ENCODE data around the gene CDS1. TPM values are rescaled to one million over a fixed set of nuclear protein-coding genes. Genes with fewer than 3 reads are reported as not detected.

The CDS1 gene
- total RNA-seq, 2 experiments from 2014 or later, result not detected

- H3K9me3 ChIP-seq (ENCODE audit: low read length), result no peaks in the 10 kb centered on the region
- H3K9me2 ChIP-seq (ENCODE audit: insufficient read depth, low read length), result no peaks in the 10 kb centered on the region
- no peak overlapping the region for H3K4me3 ChIP-seq (ENCODE audit: low read depth, low read length, poor library complexity, severe bottlenecking)
- no peak overlapping the region for H2AFZ ChIP-seq (ENCODE audit: low read length)
- ChIA-PET POLR2A (interaction anchor here (0.7 kb wide), 1 partner anchor 9 kb away, joined by 3 read pairs; no protein-coding TSS in a partner anchor), CTCF (ENCODE audit: unreplicated experiment) (no interaction called here)
- H3K27ac ChIP-seq (ENCODE audit: low read depth, low read length, poor library complexity, severe bottlenecking), result no peak overlapping the region
- no peaks in the 10 kb centered on the region for H3K79me2 ChIP-seq (ENCODE audit: insufficient read depth, low read depth, low read length)
- no peaks in the 10 kb centered on the region for H4K20me1 ChIP-seq (ENCODE audit: insufficient read depth, low read length)
- H3K4me2 ChIP-seq (ENCODE audit: low read length), result no peak overlapping the region
- no peaks in the 10 kb centered on the region for H3K4me1 ChIP-seq (ENCODE audit: insufficient read depth, low read length, poor library complexity, severe bottlenecking)
- no peaks in the 10 kb centered on the region for H3K36me3 ChIP-seq (ENCODE audit: insufficient read depth, low read length)
- intact Hi-C loops (cut with micrococcal nuclease; ENCODE audit: unreplicated experiment), result no loop called here
- TF ChIP-seq EZH2phosphoT487 (IDR thresholded peaks at IDR 0.05; ENCODE audit: borderline replicate concordance, low read depth, low read length) (no peak), CTCF (conservative IDR thresholded peaks at IDR 0.05; ENCODE audit: low read length) (no peak)
- no peak for DNase-seq (ENCODE audit: low spot score)
- BruUV-seq (replicated peaks), result no TSS peak
Measured at GRCh38 chr4:84673475-84674240, 90.7 kb downstream of the CDS1 start.

- H4K20me1 ChIP-seq (ENCODE audit: insufficient read depth, low read length), result no peaks in the 10 kb centered on the region
- no peak overlapping the region for H3K4me2 ChIP-seq (ENCODE audit: low read length)
- no TSS peak for BruUV-seq (replicated peaks)
- no peak for DNase-seq (ENCODE audit: low spot score)
- ChIA-PET POLR2A (interaction anchor here (0.6 kb wide), 1 partner anchor 10 kb away, joined by 3 read pairs; no protein-coding TSS in a partner anchor), CTCF (ENCODE audit: unreplicated experiment) (no interaction called here)
- no peaks in the 10 kb centered on the region for H3K36me3 ChIP-seq (ENCODE audit: insufficient read depth, low read length)
- H3K79me2 ChIP-seq (ENCODE audit: insufficient read depth, low read depth, low read length), result no peaks in the 10 kb centered on the region
- intact Hi-C loops (cut with micrococcal nuclease; ENCODE audit: unreplicated experiment), result no loop called here
- H3K9me2 ChIP-seq (ENCODE audit: insufficient read depth, low read length), result no peaks in the 10 kb centered on the region
- no peak overlapping the region for H3K4me3 ChIP-seq (ENCODE audit: low read depth, low read length, poor library complexity, severe bottlenecking)
- no peak overlapping the region for H3K27ac ChIP-seq (ENCODE audit: low read depth, low read length, poor library complexity, severe bottlenecking)
- no peaks in the 10 kb centered on the region for H3K9me3 ChIP-seq (ENCODE audit: low read length)
- TF ChIP-seq EZH2phosphoT487 (IDR thresholded peaks at IDR 0.05; ENCODE audit: borderline replicate concordance, low read depth, low read length), result no peak
- no peak for TF ChIP-seq CTCF (conservative IDR thresholded peaks at IDR 0.05; ENCODE audit: low read length)
- H2AFZ ChIP-seq (ENCODE audit: low read length), result no peak overlapping the region
- H3K4me1 ChIP-seq (ENCODE audit: insufficient read depth, low read length, poor library complexity, severe bottlenecking), result no peaks in the 10 kb centered on the region
Measured at GRCh38 chr4:84677093-84677492, 94.2 kb downstream of the CDS1 start.

GRCh38 chr4:84677995-84678394 lies 95.1 kb downstream of the CDS1 start:
- Histone ChIP-seq H3K27ac (ENCODE audit: low read depth, low read length, poor library complexity, severe bottlenecking) (no peak overlapping the region), H3K9me3 (ENCODE audit: low read length) (no peaks in the 10 kb centered on the region), H3K4me1 (ENCODE audit: insufficient read depth, low read length, poor library complexity, severe bottlenecking) (no peaks in the 10 kb centered on the region), H2AFZ (ENCODE audit: low read length) (no peak overlapping the region), H3K4me3 (ENCODE audit: low read depth, low read length, poor library complexity, severe bottlenecking) (no peak overlapping the region), H3K4me2 (ENCODE audit: low read length) (no peak overlapping the region), H4K20me1 (ENCODE audit: insufficient read depth, low read length) (no peaks in the 10 kb centered on the region), H3K36me3 (ENCODE audit: insufficient read depth, low read length) (no peaks in the 10 kb centered on the region), H3K79me2 (ENCODE audit: insufficient read depth, low read depth, low read length) (no peaks in the 10 kb centered on the region), H3K9me2 (ENCODE audit: insufficient read depth, low read length) (no peaks in the 10 kb centered on the region)
- CTCF ChIA-PET (ENCODE audit: unreplicated experiment), result interaction anchor here (0.7 kb wide), 1 partner anchor 45 kb away, joined by 3 read pairs; no protein-coding TSS in a partner anchor
- POLR2A ChIA-PET, result interaction anchor here (0.6 to 0.7 kb wide), 3 partner anchors 80 to 1106 kb away, joined by 3 to 12 read pairs (median 3); no protein-coding TSS in a partner anchor
- no TSS peak for BruUV-seq (replicated peaks)
- TF ChIP-seq EZH2phosphoT487 (IDR thresholded peaks at IDR 0.05; ENCODE audit: borderline replicate concordance, low read depth, low read length) (no peak), CTCF (conservative IDR thresholded peaks at IDR 0.05; ENCODE audit: low read length) (no peak)
- intact Hi-C loops (cut with micrococcal nuclease; ENCODE audit: unreplicated experiment), result no loop called here
- no peak for DNase-seq (ENCODE audit: low spot score)

Measured in OCI-LY7 (cell line).